ENCODE results near the gene SMIM15. TPM values are rescaled to one million over a fixed set of nuclear protein-coding genes. Genes with fewer than 3 reads are reported as not detected.
A peak's percentile ranks its signal among the peaks of the same experiment; 100 is the strongest.

The SMIM15 gene
- total and polyA plus RNA-seq, 2 of the 13 experiments (the other 11 are each of a cell fraction or from before 2014, with no cell fraction given), result 12.7 to 58.2 TPM

GRCh38 chr5:61162010-61162831 lies at the start of gene SMIM15 (continued):
- TF ChIP-seq HDAC1 (CRISPR knock-in tag; IDR thresholded peaks at IDR 0.05), result peak; percentile 91
- TF ChIP-seq SOX13 (IDR thresholded peaks at IDR 0.05), result no peak
- TF ChIP-seq SOX13 (CRISPR knock-in tag; conservative IDR thresholded peaks at IDR 0.05 in 1 of 2, IDR thresholded peaks at IDR 0.05 in 1 of 2), result 0 out of 4 replicates have a peak, but pooled peaks of 1 of the 2 experiments have one; percentile 7
- no peak for TF ChIP-seq KDM1A (CRISPR knock-in tag; IDR thresholded peaks at IDR 0.05)
- no peak for TF ChIP-seq ZNF530 (CRISPR knock-in tag; IDR thresholded peaks at IDR 0.05; ENCODE audit: low read depth)
- TF ChIP-seq, protein P1, sequence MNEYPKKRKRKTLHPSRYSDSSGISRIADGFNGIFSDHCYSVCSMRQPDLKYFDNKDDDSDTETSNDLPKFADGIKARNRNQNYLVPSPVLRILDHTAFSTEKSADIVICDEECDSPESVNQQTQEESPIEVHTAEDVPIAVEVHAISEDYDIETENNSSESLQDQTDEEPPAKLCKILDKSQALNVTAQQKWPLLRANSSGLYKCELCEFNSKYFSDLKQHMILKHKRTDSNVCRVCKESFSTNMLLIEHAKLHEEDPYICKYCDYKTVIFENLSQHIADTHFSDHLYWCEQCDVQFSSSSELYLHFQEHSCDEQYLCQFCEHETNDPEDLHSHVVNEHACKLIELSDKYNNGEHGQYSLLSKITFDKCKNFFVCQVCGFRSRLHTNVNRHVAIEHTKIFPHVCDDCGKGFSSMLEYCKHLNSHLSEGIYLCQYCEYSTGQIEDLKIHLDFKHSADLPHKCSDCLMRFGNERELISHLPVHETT (CRISPR knock-in tag; conservative IDR thresholded peaks at IDR 0.05), result peak; percentile 53; the same call in 1 of the 2 replicates
- TF ChIP-seq ZNF878 (CRISPR knock-in tag; IDR thresholded peaks at IDR 0.05), result peak; percentile 82; the same call in 1 of the 2 replicates
- TF ChIP-seq, protein P2, sequence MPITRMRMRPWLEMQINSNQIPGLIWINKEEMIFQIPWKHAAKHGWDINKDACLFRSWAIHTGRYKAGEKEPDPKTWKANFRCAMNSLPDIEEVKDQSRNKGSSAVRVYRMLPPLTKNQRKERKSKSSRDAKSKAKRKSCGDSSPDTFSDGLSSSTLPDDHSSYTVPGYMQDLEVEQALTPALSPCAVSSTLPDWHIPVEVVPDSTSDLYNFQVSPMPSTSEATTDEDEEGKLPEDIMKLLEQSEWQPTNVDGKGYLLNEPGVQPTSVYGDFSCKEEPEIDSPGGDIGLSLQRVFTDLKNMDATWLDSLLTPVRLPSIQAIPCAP (CRISPR knock-in tag; IDR thresholded peaks at IDR 0.05; ENCODE audit: low read depth), result no peak
- TF ChIP-seq KDM3A (CRISPR knock-in tag; IDR thresholded peaks at IDR 0.05; ENCODE audit: low read depth), result no peak; the same call in 1 of the 2 replicates
- TF ChIP-seq, protein P3, sequence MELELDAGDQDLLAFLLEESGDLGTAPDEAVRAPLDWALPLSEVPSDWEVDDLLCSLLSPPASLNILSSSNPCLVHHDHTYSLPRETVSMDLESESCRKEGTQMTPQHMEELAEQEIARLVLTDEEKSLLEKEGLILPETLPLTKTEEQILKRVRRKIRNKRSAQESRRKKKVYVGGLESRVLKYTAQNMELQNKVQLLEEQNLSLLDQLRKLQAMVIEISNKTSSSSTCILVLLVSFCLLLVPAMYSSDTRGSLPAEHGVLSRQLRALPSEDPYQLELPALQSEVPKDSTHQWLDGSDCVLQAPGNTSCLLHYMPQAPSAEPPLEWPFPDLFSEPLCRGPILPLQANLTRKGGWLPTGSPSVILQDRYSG (CRISPR knock-in tag; IDR thresholded peaks at IDR 0.05), result no peak
- TF ChIP-seq ZNF629 (CRISPR knock-in tag; conservative IDR thresholded peaks at IDR 0.05), result no peak
- TF ChIP-seq SAP130 (CRISPR knock-in tag; IDR thresholded peaks at IDR 0.05; ENCODE audit: low read depth), result peak; percentile 90
- TF ChIP-seq RXRB (CRISPR knock-in tag; IDR thresholded peaks at IDR 0.05; ENCODE audit: borderline replicate concordance), result peak; percentile 45; the same call in 1 of the 2 replicates
- peak; percentile 94 for TF ChIP-seq GFI1 (CRISPR knock-in tag; IDR thresholded peaks at IDR 0.05; ENCODE audit: borderline replicate concordance)
- 0 out of 2 replicates have a peak, but pooled peaks have one; percentile 63 for TF ChIP-seq ZBTB34 (CRISPR knock-in tag; IDR thresholded peaks at IDR 0.05)
- TF ChIP-seq, protein P4, sequence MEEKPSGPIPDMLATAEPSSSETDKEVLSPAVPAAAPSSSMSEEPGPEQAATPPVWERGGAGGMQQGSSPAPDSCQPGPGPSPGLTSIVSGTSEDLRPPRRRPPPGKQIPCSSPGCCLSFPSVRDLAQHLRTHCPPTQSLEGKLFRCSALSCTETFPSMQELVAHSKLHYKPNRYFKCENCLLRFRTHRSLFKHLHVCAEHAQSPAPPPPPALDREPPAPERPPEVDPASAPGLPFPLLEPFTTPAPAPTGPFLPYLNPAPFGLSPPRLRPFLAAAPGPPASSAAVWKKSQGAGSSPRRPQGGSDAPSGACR (CRISPR knock-in tag; IDR thresholded peaks at IDR 0.05), result peak; percentile 59
- TF ChIP-seq ZNF550 (CRISPR knock-in tag; IDR thresholded peaks at IDR 0.05; ENCODE audit: borderline replicate concordance), result no peak; the same call in 1 of the 2 replicates
- TF ChIP-seq ZNF503 (CRISPR knock-in tag; IDR thresholded peaks at IDR 0.05), result no peak
- no peak for TF ChIP-seq ZNF513 (CRISPR knock-in tag; conservative IDR thresholded peaks at IDR 0.05)
- TF ChIP-seq ZNF557 (CRISPR knock-in tag; IDR thresholded peaks at IDR 0.05), result 0 out of 2 replicates have a peak, but pooled peaks have one; percentile 75
